Endothelial cell of umbilical vein (primary cell): Measurements from ENCODE around the gene REM2. TPM values are rescaled to one million over a fixed set of nuclear protein-coding genes. Genes with fewer than 3 reads are reported as not detected.
A peak's percentile ranks its signal among the peaks of the same experiment; 100 is the strongest.

ENCODE experiments used
- BruUV-seq: library from RNA; stranded (reverse); fragments of 400-500 nt; replicated peaks from 2 replicates; lab custom pipeline; 2021; lab: Mats Ljungman, UMichigan
- CTCF ChIA-PET: fragments of 300-600, 350-600 bp; sonication (Branson Sonifier 250); formaldehyde crosslinking; loops from one replicate; lab custom pipeline; 2021; ENCODE audit warnings: antibody characterized with exemption, inconsistent platforms; lab: Charles Lee
- POLR2A ChIA-PET: fragments of 300-600, 350-600 bp; sonication (Branson Sonifier 250); formaldehyde crosslinking; loops from one replicate; lab custom pipeline; 2021; ENCODE audit warnings: antibody characterized with exemption, inconsistent platforms; lab: Charles Lee
- DNase-seq: peaks from one replicate; pipeline ENCODE4 v3.0.0-alpha.2; 2011; ENCODE audit warnings: low read depth, low spot score
- FAIRE-seq: peaks from 2 replicates; lab custom pipeline; 2011; peaks lifted over from hg19 to GRCh38; lab: Jason Lieb, UNC
- H2AFZ ChIP-seq: 2 replicates; pipeline ENCODE4 v1.6.0; 2012; ENCODE audit warnings: low read depth, low read length, control low read depth, inconsistent platforms
- H3K27ac ChIP-seq: 2 replicates; pipeline ENCODE4 v1.5.1; 2011; ENCODE audit warnings: low read depth, mild to moderate bottlenecking, control low read depth, low read length, moderate library complexity; ENCODE audit not compliant: insufficient read depth
- H3K27me3 ChIP-seq, 2 experiments: 2 replicates each; pipeline versions ENCODE4 v1.6.0 to v1.6.1; 2011; ENCODE audit warnings: low read length in 2 of 2, mixed read lengths in 1 of 2; ENCODE audit not compliant: control insufficient read depth in 2 of 2, insufficient read depth in 2 of 2
- H3K36me3 ChIP-seq, 2 experiments: 2 replicates in 1 of 2; 3 replicates in 1 of 2; pipeline ENCODE4 v1.5.1; 2011; ENCODE audit warnings: low read length in 2 of 2, mild to moderate bottlenecking in 1 of 2, moderate library complexity in 1 of 2; ENCODE audit not compliant: control insufficient read depth in 2 of 2, insufficient read depth in 2 of 2; ENCODE audit errors: extremely low read depth in 1 of 2
- H3K4me1 ChIP-seq: 3 replicates; pipeline ENCODE4 v1.5.1; 2011; ENCODE audit warnings: mild to moderate bottlenecking, low read length; ENCODE audit not compliant: control insufficient read depth, insufficient read depth; ENCODE audit errors: extremely low read depth
- H3K4me2 ChIP-seq: 2 replicates; pipeline ENCODE4 v1.6.1; 2011; ENCODE audit warnings: low read length, control low read depth, mixed read lengths; ENCODE audit not compliant: insufficient read depth
- H3K4me3 ChIP-seq, 3 experiments: fragments of 200-600 bp in 1 of 3; sonication (generic), shearing (Covaris generic) in 1 of 3; replicated peaks in 1 of 3; 2 replicates each; pipeline ENCODE4 v1.5.1; 2011 to 2016; ENCODE audit warnings: control low read depth in 3 of 3, low read length in 3 of 3, mild to moderate bottlenecking in 2 of 3, inconsistent platforms in 1 of 3, low read depth in 1 of 3, moderate library complexity in 1 of 3; ENCODE audit not compliant: insufficient read depth in 1 of 3
- H3K79me2 ChIP-seq: 2 replicates; pipeline ENCODE4 v1.6.0; 2012; ENCODE audit warnings: low read length, inconsistent platforms; ENCODE audit not compliant: control insufficient read depth, insufficient read depth
- H3K9ac ChIP-seq: replicated peaks from 2 replicates; pipeline ENCODE3; 2011; ENCODE audit warnings: low read length, control low read depth; ENCODE audit not compliant: insufficient read depth; ENCODE audit errors: extremely low read depth
- H3K9me1 ChIP-seq: replicated peaks from 3 replicates; pipeline ENCODE4 v1.6.0; 2011; ENCODE audit warnings: mild to moderate bottlenecking, low read length; ENCODE audit not compliant: control insufficient read depth, insufficient read depth; ENCODE audit errors: extremely low read depth
- H3K9me3 ChIP-seq: replicated peaks from 2 replicates; pipeline ENCODE4 v1.5.1; 2012; ENCODE audit warnings: low read length, inconsistent platforms; ENCODE audit not compliant: control insufficient read depth, insufficient read depth
- H4K20me1 ChIP-seq: replicated peaks from 2 replicates; pipeline ENCODE3; 2011; ENCODE audit warnings: mild to moderate bottlenecking, low read length; ENCODE audit not compliant: control insufficient read depth, insufficient read depth; ENCODE audit errors: extremely low read depth
- EZH2 ChIP-seq: IDR thresholded peaks from 2 replicates; pipeline ENCODE4 v1.6.1; 2012; ENCODE audit warnings: borderline replicate concordance, low read depth, mild to moderate bottlenecking, moderate library complexity, low read length, inconsistent platforms; ENCODE audit not compliant: severe bottlenecking
- FOS ChIP-seq: IDR thresholded peaks from 2 replicates; pipeline ENCODE4 v1.6.1; 2011; ENCODE audit warnings: mild to moderate bottlenecking, low read length, moderate library complexity, borderline replicate concordance; ENCODE audit not compliant: insufficient read depth
- MYC ChIP-seq: IDR thresholded peaks from one replicate; pipeline ENCODE4 v1.6.1; 2011; ENCODE audit warnings: mild to moderate bottlenecking, low read depth, low read length
- dilution Hi-C: fragments of 300-500 bp; cut with MboI; formaldehyde crosslinking; loops from one replicate; pipeline ENCODE4 v1.15.0; 2019; ENCODE audit warnings: low sequenced_read_pairs; ENCODE audit not compliant: extremely low pct_ligation_motif_present
- intact Hi-C: fragments of 100-400 bp; cut with micrococcal nuclease; formaldehyde crosslinking; loops from one replicate; pipeline ENCODE4 v1.10.0; 2022
- polyA plus RNA-seq, 4 experiments: library from polyadenylated mRNA; depleted of rRNA in 3 of 4; stranded (reverse) in 3 of 4; unstranded in 1 of 4; fragments of >200 nt; gene quantifications; 2 replicates each; pipeline versions ENCODE4 v1.2.1 to v1.2.3, GENCODE V29; 2011 to 2012; ENCODE audit warnings: missing spikeins in 1 of 4
- total RNA-seq: library from RNA; stranded (reverse); gene quantifications from 2 replicates; pipeline ENCODE4 v1.2.3, GENCODE V29; 2021
- TF ChIP-seq, protein P1 (sequence below), 2 donors: IDR thresholded peaks; 1 replicate in 1 of 2; 2 replicates in 1 of 2; pipeline ENCODE4 v1.5.1; 2011; ENCODE audit warnings: low read length in 2 of 2, mild to moderate bottlenecking in 2 of 2, moderate library complexity in 2 of 2, control low read depth in 1 of 2, inconsistent platforms in 1 of 2, low read depth in 1 of 2; ENCODE audit not compliant: insufficient read depth in 1 of 2; ENCODE audit errors: extremely low read depth in 1 of 2
- TF ChIP-seq, protein P2 (sequence below): IDR thresholded peaks from 2 replicates; pipeline ENCODE4 v1.6.1; 2011; ENCODE audit not compliant: insufficient read depth, insufficient read length

Gene REM2
- total and polyA plus RNA-seq, 2 donors (not counting 3 experiments of a cell fraction or from before 2014, with no cell fraction given), result 0.33 TPM; not detected in 1

DNA sequence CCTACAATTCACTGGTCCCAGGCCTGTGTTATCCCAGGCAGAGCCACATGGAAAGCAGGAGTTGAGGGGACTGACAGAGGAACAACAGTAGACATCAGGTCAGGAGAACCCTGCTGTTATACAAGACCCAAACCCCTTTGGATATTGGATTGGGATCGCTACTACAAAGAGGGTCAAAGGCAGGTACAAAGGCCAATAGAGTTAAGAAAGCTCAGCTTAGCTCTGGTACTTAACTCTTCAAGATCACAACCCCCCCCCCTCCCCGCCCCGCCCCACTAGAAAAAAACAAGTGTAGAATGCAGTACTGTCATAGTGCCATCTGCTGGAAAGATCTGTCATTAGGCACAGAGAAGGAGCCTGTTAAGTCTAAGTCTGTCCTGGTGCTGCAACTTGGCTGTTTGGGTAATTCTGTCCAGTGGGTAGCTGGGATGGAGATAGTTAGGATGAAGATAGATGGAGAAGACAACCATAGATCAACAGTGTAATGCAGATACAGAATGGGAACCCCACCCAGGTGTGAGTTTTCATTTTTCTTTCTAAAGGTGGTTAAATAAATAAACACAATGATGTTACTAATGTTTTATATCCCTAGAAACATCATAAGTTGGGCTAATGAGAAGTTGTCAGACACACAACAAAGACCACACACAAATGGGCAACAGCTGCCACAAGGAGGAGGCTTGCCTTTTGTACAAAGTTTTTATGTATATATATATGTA is 17.2 kb downstream of the REM2 start:
- peak; percentile 92 for FAIRE-seq
- peaks cover 29 to 32% of the 10 kb centered on the region in 2 experiments for H3K36me3 ChIP-seq
- no peaks in the 10 kb centered on the region for H3K27me3 ChIP-seq
- dilution Hi-C loops (no loop called here), intact Hi-C loops (loop anchor here (1.0 to 2.0 kb wide), 8 partner anchors 28 to 513 kb away; partner anchors contain the start of gene MMP14)
- no peaks in the 10 kb centered on the region for H3K9me1 ChIP-seq
- ChIA-PET POLR2A (no interaction called here), CTCF (interaction anchor here (0.6 to 9.7 kb wide), 26 partner anchors 13 to 512 kb away, joined by 3 to 80 read pairs (median 5); partner anchors contain the start of genes LRP10, PRMT5, RBM23 and REM2)
- no peaks in the 10 kb centered on the region for H4K20me1 ChIP-seq
- no peaks in the 10 kb centered on the region for H3K4me1 ChIP-seq
- no TSS peak for BruUV-seq
- no peak overlapping the region for H2AFZ ChIP-seq
- H3K79me2 ChIP-seq, result no peaks in the 10 kb centered on the region
- DNase-seq, result peak; percentile 70
- H3K27ac ChIP-seq, result no peak overlapping the region
- no peak overlapping the region for H3K9ac ChIP-seq
- no peak overlapping the region for H3K4me3 ChIP-seq
- TF ChIP-seq, protein P1, sequence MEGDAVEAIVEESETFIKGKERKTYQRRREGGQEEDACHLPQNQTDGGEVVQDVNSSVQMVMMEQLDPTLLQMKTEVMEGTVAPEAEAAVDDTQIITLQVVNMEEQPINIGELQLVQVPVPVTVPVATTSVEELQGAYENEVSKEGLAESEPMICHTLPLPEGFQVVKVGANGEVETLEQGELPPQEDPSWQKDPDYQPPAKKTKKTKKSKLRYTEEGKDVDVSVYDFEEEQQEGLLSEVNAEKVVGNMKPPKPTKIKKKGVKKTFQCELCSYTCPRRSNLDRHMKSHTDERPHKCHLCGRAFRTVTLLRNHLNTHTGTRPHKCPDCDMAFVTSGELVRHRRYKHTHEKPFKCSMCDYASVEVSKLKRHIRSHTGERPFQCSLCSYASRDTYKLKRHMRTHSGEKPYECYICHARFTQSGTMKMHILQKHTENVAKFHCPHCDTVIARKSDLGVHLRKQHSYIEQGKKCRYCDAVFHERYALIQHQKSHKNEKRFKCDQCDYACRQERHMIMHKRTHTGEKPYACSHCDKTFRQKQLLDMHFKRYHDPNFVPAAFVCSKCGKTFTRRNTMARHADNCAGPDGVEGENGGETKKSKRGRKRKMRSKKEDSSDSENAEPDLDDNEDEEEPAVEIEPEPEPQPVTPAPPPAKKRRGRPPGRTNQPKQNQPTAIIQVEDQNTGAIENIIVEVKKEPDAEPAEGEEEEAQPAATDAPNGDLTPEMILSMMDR (IDR thresholded peaks at IDR 0.05; ENCODE audit: extremely low read depth in 1 of 2, insufficient read depth in 1 of 2, low read depth in 1 of 2, low read length in 2 of 2), result peak; percentile 38 to 65
- TF ChIP-seq MYC, result no peak
- no peaks in the 10 kb centered on the region for H3K9me3 ChIP-seq
- H3K4me2 ChIP-seq, result no peak overlapping the region

DNA sequence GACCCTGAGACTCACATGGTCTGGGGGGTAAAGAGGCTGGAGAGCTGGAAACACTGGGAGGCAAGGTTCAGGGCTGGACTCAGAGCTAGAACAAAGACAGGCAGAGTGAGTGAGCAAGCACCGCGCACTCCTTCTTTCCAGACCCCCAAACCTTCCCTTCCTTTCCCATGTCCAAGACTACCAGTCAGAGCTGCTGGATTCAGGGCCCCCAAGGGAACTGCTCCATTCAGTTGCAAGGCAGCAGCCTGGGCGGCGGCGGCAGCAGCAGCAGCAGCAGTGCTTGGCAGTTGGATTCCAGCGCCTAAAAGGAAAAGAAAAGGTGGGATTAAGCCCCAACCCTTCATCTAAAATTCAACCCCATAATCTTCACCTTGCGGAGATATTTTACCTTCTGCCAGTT is 18.8 kb downstream of the REM2 start:
- no peak for TF ChIP-seq MYC
- TF ChIP-seq FOS, result no peak
- TF ChIP-seq, protein P2, sequence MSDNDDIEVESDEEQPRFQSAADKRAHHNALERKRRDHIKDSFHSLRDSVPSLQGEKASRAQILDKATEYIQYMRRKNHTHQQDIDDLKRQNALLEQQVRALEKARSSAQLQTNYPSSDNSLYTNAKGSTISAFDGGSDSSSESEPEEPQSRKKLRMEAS, result no peak
- no peak for TF ChIP-seq EZH2
- Histone ChIP-seq H3K4me2 (no peak overlapping the region), H3K4me3 (no peak overlapping the region), H3K4me1 (no peaks in the 10 kb centered on the region), H3K36me3 (peaks cover 32 to 39% of the 10 kb centered on the region in 2 experiments), H3K9me3 (no peaks in the 10 kb centered on the region), H3K27ac (no peak overlapping the region), H3K27me3 (no peaks in the 10 kb centered on the region), H3K79me2 (no peaks in the 10 kb centered on the region), H2AFZ (no peak overlapping the region), H3K9me1 (no peaks in the 10 kb centered on the region), H3K9ac (no peak overlapping the region), H4K20me1 (no peaks in the 10 kb centered on the region)
- dilution Hi-C loops (no loop called here), intact Hi-C loops (loop anchor here (2.0 kb wide), 1 partner anchor 125 kb away; no protein-coding TSS in a partner anchor)
- no peak for DNase-seq
- CTCF ChIA-PET, result interaction anchor here (0.7 to 9.7 kb wide), 10 partner anchors 13 to 345 kb away, joined by 3 to 80 read pairs (median 4); partner anchors contain the start of genes LRP10, MMP14 and REM2
- POLR2A ChIA-PET, result interaction anchor here (0.7 to 0.9 kb wide), 2 partner anchors 17 to 142 kb away, joined by 3 to 7 read pairs; partner anchors contain the start of gene RBM23
- BruUV-seq, result no TSS peak
- no peak for FAIRE-seq
